ENCODE measurements around the gene DEFB112.

DNA sequence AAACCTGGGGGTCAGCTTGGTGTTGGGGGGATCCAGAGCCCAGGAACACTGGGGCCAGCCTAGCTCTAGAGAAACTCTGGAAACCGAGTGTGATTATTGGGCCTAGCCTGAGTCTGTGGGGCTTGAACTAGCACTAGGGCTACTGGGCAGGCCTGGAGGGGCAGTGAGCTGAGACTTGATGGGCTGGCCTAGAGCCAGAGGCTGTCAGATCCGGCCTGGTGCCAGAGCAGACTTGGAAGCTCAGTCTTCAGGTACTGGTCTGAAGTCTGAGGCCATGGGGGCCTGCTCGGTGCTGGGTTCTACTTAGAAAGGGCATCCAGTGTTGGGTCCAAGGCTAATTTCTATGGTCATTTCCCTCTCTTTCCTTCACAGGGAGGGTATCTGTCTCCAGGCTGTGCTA lies 2.7 kb downstream of the DEFB112 start:
- TF ChIP-seq, protein P1, sequence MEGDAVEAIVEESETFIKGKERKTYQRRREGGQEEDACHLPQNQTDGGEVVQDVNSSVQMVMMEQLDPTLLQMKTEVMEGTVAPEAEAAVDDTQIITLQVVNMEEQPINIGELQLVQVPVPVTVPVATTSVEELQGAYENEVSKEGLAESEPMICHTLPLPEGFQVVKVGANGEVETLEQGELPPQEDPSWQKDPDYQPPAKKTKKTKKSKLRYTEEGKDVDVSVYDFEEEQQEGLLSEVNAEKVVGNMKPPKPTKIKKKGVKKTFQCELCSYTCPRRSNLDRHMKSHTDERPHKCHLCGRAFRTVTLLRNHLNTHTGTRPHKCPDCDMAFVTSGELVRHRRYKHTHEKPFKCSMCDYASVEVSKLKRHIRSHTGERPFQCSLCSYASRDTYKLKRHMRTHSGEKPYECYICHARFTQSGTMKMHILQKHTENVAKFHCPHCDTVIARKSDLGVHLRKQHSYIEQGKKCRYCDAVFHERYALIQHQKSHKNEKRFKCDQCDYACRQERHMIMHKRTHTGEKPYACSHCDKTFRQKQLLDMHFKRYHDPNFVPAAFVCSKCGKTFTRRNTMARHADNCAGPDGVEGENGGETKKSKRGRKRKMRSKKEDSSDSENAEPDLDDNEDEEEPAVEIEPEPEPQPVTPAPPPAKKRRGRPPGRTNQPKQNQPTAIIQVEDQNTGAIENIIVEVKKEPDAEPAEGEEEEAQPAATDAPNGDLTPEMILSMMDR (conservative IDR thresholded peaks at IDR 0.05), result no peak
- TF ChIP-seq ZFX (IDR thresholded peaks at IDR 0.05), result no peak

Data from C4-2B (cell line).